Prostate gland (tissue), 2 donors: ENCODE results near the gene MRM1. TPM values are rescaled to one million over a fixed set of nuclear protein-coding genes. Genes with fewer than 3 reads are reported as not detected.

Source experiments
- DNase-seq: peaks from one replicate; pipeline ENCODE4 v3.0.0-alpha.2; 2019; ENCODE audit warnings: low spot score
- H3K27ac ChIP-seq, 2 donors: fragments of 200-600 bp; sonication (generic); 2 replicates each; pipeline ENCODE4 v1.5.1; 2017 to 2019
- H3K27me3 ChIP-seq: fragments of 200-600 bp; sonication (generic); replicated peaks from 2 replicates; pipeline ENCODE4 v1.5.1; 2019; ENCODE audit not compliant: insufficient read depth
- H3K36me3 ChIP-seq, 2 donors: fragments of 200-600 bp; sonication (generic); 1 replicate in 1 of 2; 2 replicates in 1 of 2; pipeline versions ENCODE4 v1.5.1 to v1.8.1; 2017 to 2019
- H3K4me1 ChIP-seq: fragments of 200-600 bp; sonication (generic); replicated peaks from 2 replicates; pipeline ENCODE4 v1.5.1; 2019
- H3K4me3 ChIP-seq, 2 donors: fragments of 200-600 bp; sonication (generic); 2 replicates each; pipeline ENCODE4 v1.5.1; 2017 to 2019
- H3K9me3 ChIP-seq: fragments of 200-600 bp; sonication (generic); 2 replicates; pipeline ENCODE4 v1.5.1; 2017
- CTCF ChIP-seq, 4 experiments: fragments of 200-600 bp in 2 of 4; fragments of 450-650 bp in 2 of 4; sonication (generic) in 2 of 4; IDR thresholded peaks; 1 replicate in 3 of 4; 2 replicates in 1 of 4; pipeline ENCODE4 v1.5.1; 2016 to 2019; ENCODE audit warnings: antibody characterized with exemption in 4 of 4, mild to moderate bottlenecking in 2 of 4, moderate library complexity in 2 of 4
- POLR2A ChIP-seq: fragments of 450-650 bp; IDR thresholded peaks from one replicate; pipeline ENCODE4 v1.6.1; 2016; ENCODE audit warnings: antibody characterized with exemption, mild to moderate bottlenecking
- POLR2AphosphoS5 ChIP-seq: sonication (generic); formaldehyde crosslinking; IDR thresholded peaks from one replicate; pipeline ENCODE4 v1.6.1; 2017; ENCODE audit warnings: antibody characterized with exemption
- WGBS: methylation state at CpG from one replicate; pipeline ENCODE4 v1.1.5; 2018; 5-methylcytosine and 5-hydroxymethylcytosine counted together
- intact Hi-C: fragments of 100-400 bp; cut with DNase I; formaldehyde crosslinking; loops from one replicate; pipeline ENCODE4 v1.14.2; 2022
- total RNA-seq, 2 donors: library from RNA; depleted of rRNA; stranded (reverse); fragments of >200 nt; gene quantifications; one replicate each; pipeline ENCODE4 v1.1.0, GENCODE V29; 2016

MRM1 gene
- total RNA-seq, 2 donors from 2014 or later: 7.8 to 10.2 TPM

- no peak overlapping the region for H3K4me3 ChIP-seq
- no peaks in the 10 kb centered on the region for H3K4me1 ChIP-seq
- TF ChIP-seq POLR2A: no peak
- no peak for TF ChIP-seq POLR2AphosphoS5
- no peak for TF ChIP-seq CTCF (IDR thresholded peaks at IDR 0.05)
- WGBS: 59% methylated on average over 2 of the region's 2 CpGs
- intact Hi-C loops: no loop called here
- H3K27me3 ChIP-seq: no peaks in the 10 kb centered on the region
- peaks cover 4 to 8% of the 10 kb centered on the region in 2 donors for H3K36me3 ChIP-seq
- H3K9me3 ChIP-seq: no peaks in the 10 kb centered on the region
- no peak for DNase-seq
- H3K27ac ChIP-seq: no peak overlapping the region
Measured at GRCh38 chr17:36576793-36577192, 24.6 kb upstream of the MRM1 start.

DNA sequence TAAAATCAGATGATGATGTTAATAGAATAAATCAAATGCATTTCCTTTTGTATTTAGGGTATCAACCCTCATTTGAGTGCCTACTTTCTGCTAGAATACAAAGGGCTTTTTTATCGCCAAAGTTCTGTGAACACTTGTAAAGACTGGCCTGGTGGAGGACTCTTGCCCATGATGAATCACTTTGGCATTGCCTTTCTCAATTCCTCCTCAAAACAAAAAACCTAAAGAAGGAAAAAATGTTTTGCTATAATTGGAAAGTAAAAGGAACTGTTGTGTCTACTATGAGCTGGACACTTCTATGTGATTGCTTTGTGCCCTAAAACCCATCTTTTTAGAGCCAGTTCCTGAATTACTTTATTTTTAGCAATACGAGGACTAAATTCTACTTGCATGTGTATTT is 22.7 kb upstream of the MRM1 start:
- Histone ChIP-seq H3K27ac (no peak overlapping the region), H3K4me3 (no peak overlapping the region), H3K27me3 (no peaks in the 10 kb centered on the region), H3K4me1 (no peaks in the 10 kb centered on the region), H3K9me3 (no peaks in the 10 kb centered on the region), H3K36me3 (peaks cover 4 to 8% of the 10 kb centered on the region in 2 donors)
- no peak for DNase-seq
- WGBS: 63% methylated on average over 2 of the region's 2 CpGs
- intact Hi-C loops: no loop called here
- TF ChIP-seq POLR2A (no peak), POLR2AphosphoS5 (no peak), CTCF (IDR thresholded peaks at IDR 0.05) (no peak)

DNA sequence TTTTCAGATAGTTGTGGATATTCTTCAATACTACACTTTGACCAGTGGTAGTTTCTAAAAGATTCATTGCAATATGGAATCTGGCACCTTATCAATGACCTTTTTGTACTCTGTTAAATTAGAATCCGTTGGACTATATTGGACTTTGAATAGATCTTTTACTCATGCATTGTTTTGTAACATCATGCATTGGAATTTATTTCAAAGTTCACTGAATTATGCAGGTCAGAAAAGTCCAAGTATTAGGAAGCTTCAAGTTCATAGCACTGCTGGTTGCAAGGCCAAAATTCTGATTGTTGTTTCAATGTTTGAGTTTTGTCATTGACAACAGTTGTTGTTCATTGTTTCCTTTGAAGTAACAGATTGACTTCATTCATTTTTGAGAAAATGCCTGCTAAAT is 17.6 kb upstream of the MRM1 start:
- 70% methylated on average over 1 of the region's 1 CpG for WGBS
- Histone ChIP-seq H3K27ac (no peak overlapping the region), H3K4me3 (no peak overlapping the region), H3K36me3 (peaks cover 4 to 19% of the 10 kb centered on the region in 2 donors), H3K9me3 (no peaks in the 10 kb centered on the region), H3K4me1 (no peaks in the 10 kb centered on the region), H3K27me3 (no peaks in the 10 kb centered on the region)
- DNase-seq: no peak
- intact Hi-C loops: no loop called here
- TF ChIP-seq POLR2A (no peak), CTCF (IDR thresholded peaks at IDR 0.05) (no peak), POLR2AphosphoS5 (no peak)

- Histone ChIP-seq H3K36me3 (peaks cover 4 to 10% of the 10 kb centered on the region in 2 donors), H3K4me3 (no peak overlapping the region), H3K27ac (no peak overlapping the region), H3K9me3 (no peaks in the 10 kb centered on the region), H3K27me3 (no peaks in the 10 kb centered on the region), H3K4me1 (no peaks in the 10 kb centered on the region)
- WGBS: 95% methylated on average over 2 of the region's 2 CpGs
- intact Hi-C loops: no loop called here
- no peak for DNase-seq
- TF ChIP-seq CTCF (IDR thresholded peaks at IDR 0.05) (no peak), POLR2A (no peak), POLR2AphosphoS5 (no peak)
Measured at GRCh38 chr17:36586138-36586537, 15.2 kb upstream of the MRM1 start.

DNA sequence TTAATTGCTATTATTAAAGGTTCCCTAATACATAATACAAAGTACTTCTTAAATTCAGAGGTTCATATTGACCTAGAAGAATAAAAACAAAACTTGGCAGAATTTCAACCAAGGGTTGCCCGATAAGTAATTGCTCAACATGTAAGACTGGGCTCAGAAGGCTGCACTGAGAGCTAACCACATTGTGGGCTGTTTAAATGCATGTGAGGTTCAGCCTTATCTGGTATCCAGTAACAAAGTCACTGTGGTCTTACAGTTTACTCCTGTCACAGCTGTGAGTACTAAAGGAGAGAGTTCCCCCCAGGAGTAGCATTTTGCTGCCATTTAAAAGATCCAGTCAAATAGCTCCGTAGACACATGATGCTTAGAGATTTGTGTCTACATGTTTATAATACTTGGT is 11.3 kb upstream of the MRM1 start:
- Histone ChIP-seq H3K27me3 (no peaks in the 10 kb centered on the region), H3K4me1 (peaks cover 6% of the 10 kb centered on the region), H3K27ac (no peak overlapping the region), H3K9me3 (no peaks in the 10 kb centered on the region), H3K4me3 (no peak overlapping the region), H3K36me3 (peaks cover 0 to 10% of the 10 kb centered on the region in 2 donors)
- intact Hi-C loops: no loop called here
- WGBS: 58% methylated on average over 2 of the region's 2 CpGs
- DNase-seq: no peak
- TF ChIP-seq CTCF (IDR thresholded peaks at IDR 0.05) (no peak), POLR2A (no peak), POLR2AphosphoS5 (no peak)
